GM23338 (cell line): Measurements from ENCODE around the gene SLC2A2.

Experiments used
- CREB1 ChIP-seq: fragments of 250-450 bp; sonication (Bioruptor Pico); IDR thresholded peaks from 2 replicates; pipeline ENCODE4 v1.5.0; 2020; ENCODE audit warnings: low read depth, mild to moderate bottlenecking, moderate library complexity
- CTCF ChIP-seq, 2 experiments: fragments of 200-600 bp in 1 of 2; sonication (generic) in 1 of 2; conservative IDR thresholded peaks; 2 replicates each; pipeline versions ENCODE4 v1.5.1 to v1.6.1; 2016 to 2017; ENCODE audit warnings: antibody characterized with exemption in 2 of 2, low read depth in 2 of 2, mild to moderate bottlenecking in 2 of 2, moderate library complexity in 1 of 2
- ETS1 ChIP-seq: IDR thresholded peaks from 2 replicates; pipeline ENCODE4 v1.6.1; 2016; ENCODE audit warnings: antibody characterized with exemption
- EZH2 ChIP-seq: fragments of 200-600 bp; sonication (generic); IDR thresholded peaks from one replicate; pipeline ENCODE4 v1.8.0; 2017; ENCODE audit warnings: antibody characterized with exemption, mild to moderate bottlenecking, low read depth; ENCODE audit not compliant: unreplicated experiment
- EZH2phosphoT487 ChIP-seq: fragments of 200-600 bp; sonication (generic); IDR thresholded peaks from one replicate; pipeline ENCODE4 v1.8.1; 2018; ENCODE audit warnings: antibody characterized with exemption; ENCODE audit not compliant: unreplicated experiment
- JUNB ChIP-seq: IDR thresholded peaks from one replicate; pipeline ENCODE4 v1.6.1; 2016; ENCODE audit warnings: antibody characterized with exemption; ENCODE audit not compliant: unreplicated experiment
- POLR2AphosphoS5 ChIP-seq: IDR thresholded peaks from 2 replicates; pipeline ENCODE4 v1.6.1; 2016; ENCODE audit warnings: antibody characterized with exemption, low read depth
- REST ChIP-seq: IDR thresholded peaks from one replicate; pipeline ENCODE4 v1.6.1; 2018; ENCODE audit warnings: antibody characterized with exemption; ENCODE audit not compliant: unreplicated experiment
- ZNF462 ChIP-seq: fragments of 250-450 bp; sonication (Bioruptor Pico); IDR thresholded peaks from 2 replicates; pipeline ENCODE4 v1.5.0; 2020; ENCODE audit warnings: mild to moderate bottlenecking, moderate library complexity

- TF ChIP-seq POLR2AphosphoS5 (no peak), CTCF (conservative IDR thresholded peaks at IDR 0.05; ENCODE audit: low read depth in 2 of 2) (no peak), EZH2 (no peak), JUNB (no peak), ZNF462 (CRISPR knock-in tag) (no peak), REST (no peak), ETS1 (no peak), CREB1 (CRISPR knock-in tag) (no peak), EZH2phosphoT487 (no peak)
These were observed 39.2 kb upstream of the SLC2A2 start for GRCh38 chr3:171065732-171066131.
